IMR-90 (cell line): ENCODE measurements around the gene LEKR1. TPM values are rescaled to one million over a fixed set of nuclear protein-coding genes. Genes with fewer than 3 reads are reported as not detected.

Source experiments
- ATAC-seq: fragments of 200-7000 bp; cut with Tn5 transposase; 2 replicates; pipeline ENCODE4 v1.9.1; 2020; ENCODE audit warnings: low read depth, mild to moderate bottlenecking, moderate library complexity
- BruUV-seq: library from RNA; stranded (reverse); fragments of 400-500 nt; replicated peaks from 2 replicates; lab custom pipeline; 2021; lab: Mats Ljungman, UMichigan
- CTCF ChIA-PET: fragments of 300-600 bp; formaldehyde crosslinking; extraction: SDS; loops from one replicate; lab custom pipeline; 2021; ENCODE audit warnings: antibody characterized with exemption; lab: Yijun Ruan, JAX
- POLR2A ChIA-PET: fragments of 300-600 bp; sonication (Branson Sonifier 250); formaldehyde crosslinking; loops from one replicate; lab custom pipeline; 2022; ENCODE audit warnings: antibody characterized with exemption; ENCODE audit not compliant: unreplicated experiment; lab: Charles Lee
- DNase-seq: peaks from one replicate; pipeline ENCODE4 v3.0.0; 2013
- H2AFZ ChIP-seq: replicated peaks from 2 replicates; pipeline ENCODE3; 2013; ENCODE audit warnings: low read length, mild to moderate bottlenecking; ENCODE audit not compliant: poor library complexity
- H2AK5ac ChIP-seq: 2 replicates; pipeline ENCODE4 v1.6.1; 2013; ENCODE audit warnings: low read depth, low read length, inconsistent platforms
- H2AK9ac ChIP-seq: replicated peaks from 2 replicates; pipeline ENCODE3; 2013; ENCODE audit warnings: mild to moderate bottlenecking, low read depth, low read length, moderate library complexity; ENCODE audit not compliant: poor library complexity
- H2BK120ac ChIP-seq: 2 replicates; pipeline ENCODE4 v1.6.1; 2013; ENCODE audit warnings: low read depth, low read length, inconsistent platforms
- H2BK15ac ChIP-seq: 3 replicates; pipeline ENCODE4 v1.6.1; 2013; ENCODE audit warnings: low read depth, low read length, inconsistent platforms
- H2BK20ac ChIP-seq: 2 replicates; pipeline ENCODE4 v1.6.1; 2013; ENCODE audit warnings: low read depth, mild to moderate bottlenecking, inconsistent platforms, low read length, moderate library complexity
- H2BK5ac ChIP-seq: 2 replicates; pipeline ENCODE4 v1.6.1; 2013; ENCODE audit warnings: mild to moderate bottlenecking, low read depth, low read length, inconsistent platforms; ENCODE audit not compliant: poor library complexity, severe bottlenecking
- H3K14ac ChIP-seq: replicated peaks from 2 replicates; pipeline ENCODE4 v1.6.1; 2013; ENCODE audit warnings: low read depth, low read length, inconsistent platforms
- H3K18ac ChIP-seq: 2 replicates; pipeline ENCODE4 v1.6.1; 2013; ENCODE audit warnings: low read depth, low read length, control low read depth
- H3K23ac ChIP-seq: 2 replicates; pipeline ENCODE4 v1.6.1; 2013; ENCODE audit warnings: low read depth, low read length, inconsistent platforms
- H3K27ac ChIP-seq: 2 replicates; pipeline ENCODE4 v1.5.1; 2013; ENCODE audit warnings: mild to moderate bottlenecking, control low read depth, low read length; ENCODE audit not compliant: insufficient read depth
- H3K27me3 ChIP-seq: 2 replicates; pipeline ENCODE4 v1.6.1; 2013; ENCODE audit warnings: low read length; ENCODE audit not compliant: control insufficient read depth, insufficient read depth
- H3K36me3 ChIP-seq: 2 replicates; pipeline ENCODE4 v1.6.1; 2013; ENCODE audit warnings: low read length, mixed read lengths; ENCODE audit not compliant: control insufficient read depth, insufficient read depth
- H3K4ac ChIP-seq: 2 replicates; pipeline ENCODE4 v1.6.1; 2013; ENCODE audit warnings: low read depth, low read length, inconsistent platforms
- H3K4me1 ChIP-seq: 2 replicates; pipeline ENCODE4 v1.6.1; 2013; ENCODE audit warnings: low read length, mixed read lengths; ENCODE audit not compliant: control insufficient read depth, insufficient read depth
- H3K4me2 ChIP-seq: 2 replicates; pipeline ENCODE4 v1.6.1; 2013; ENCODE audit warnings: low read depth, mild to moderate bottlenecking, control low read depth, low read length, moderate library complexity
- H3K4me3 ChIP-seq: 2 replicates; pipeline ENCODE4 v1.5.1; 2013; ENCODE audit warnings: low read depth, mild to moderate bottlenecking, control low read depth, low read length, moderate library complexity; ENCODE audit not compliant: insufficient read depth
- H3K56ac ChIP-seq: 2 replicates; pipeline ENCODE4 v1.6.1; 2013; ENCODE audit warnings: low read length, inconsistent platforms; ENCODE audit not compliant: insufficient read depth; ENCODE audit errors: extremely low read depth
- H3K79me1 ChIP-seq, 2 experiments: 2 replicates each; pipeline ENCODE4 v1.6.1; 2013; ENCODE audit warnings: low read length in 2 of 2, inconsistent platforms in 1 of 2, low read depth in 1 of 2
- H3K9ac ChIP-seq: 2 replicates; pipeline ENCODE4 v1.6.1; 2013; ENCODE audit warnings: low read depth, low read length, control low read depth
- H3K9me1 ChIP-seq: 2 replicates; pipeline ENCODE4 v1.6.1; 2013; ENCODE audit warnings: low read length, inconsistent platforms; ENCODE audit not compliant: insufficient read depth
- H3K9me3 ChIP-seq: 2 replicates; pipeline ENCODE4 v1.6.1; 2013; ENCODE audit warnings: low read length; ENCODE audit not compliant: control insufficient read depth, insufficient read depth
- H4K20me1 ChIP-seq: 2 replicates; pipeline ENCODE4 v1.6.1; 2013; ENCODE audit warnings: low read length, inconsistent platforms; ENCODE audit not compliant: insufficient read depth
- H4K5ac ChIP-seq: 2 replicates; pipeline ENCODE4 v1.6.1; 2013; ENCODE audit warnings: mild to moderate bottlenecking, low read depth, low read length, control low read depth
- H4K8ac ChIP-seq, 2 experiments: 2 replicates each; pipeline ENCODE4 v1.6.1; 2013; ENCODE audit warnings: low read depth in 2 of 2, low read length in 2 of 2, control low read depth in 1 of 2, inconsistent platforms in 1 of 2
- H4K91ac ChIP-seq: 2 replicates; pipeline ENCODE4 v1.6.1; 2013; ENCODE audit warnings: low read depth, low read length, inconsistent platforms; ENCODE audit not compliant: insufficient read depth
- BHLHE40 ChIP-seq: fragments of 150-350 bp; IDR thresholded peaks from 2 replicates; pipeline ENCODE4 v1.6.1; 2016; ENCODE audit warnings: mild to moderate bottlenecking, low read depth, low read length
- CEBPB ChIP-seq: IDR thresholded peaks from 2 replicates; pipeline ENCODE4 v1.6.1; 2012; ENCODE audit warnings: low read depth, low read length, improper control_type of control experiment
- CHD1 ChIP-seq: IDR thresholded peaks from 2 replicates; pipeline ENCODE4 v1.6.1; 2012; ENCODE audit warnings: low read depth, low read length, improper control_type of control experiment
- FOS ChIP-seq: fragments of 150-350 bp; IDR thresholded peaks from 2 replicates; pipeline ENCODE4 v1.6.1; 2016; ENCODE audit warnings: low read depth, low read length
- MAFK ChIP-seq: IDR thresholded peaks from 2 replicates; pipeline ENCODE4 v1.6.1; 2012; ENCODE audit warnings: low read depth, low read length, improper control_type of control experiment
- MAZ ChIP-seq: IDR thresholded peaks from 2 replicates; pipeline ENCODE4 v1.6.1; 2012; ENCODE audit warnings: low read depth, mild to moderate bottlenecking, low read length, improper control_type of control experiment, moderate library complexity, borderline replicate concordance
- MXI1 ChIP-seq: IDR thresholded peaks from 2 replicates; pipeline ENCODE4 v1.6.1; 2012; ENCODE audit warnings: low read depth, mild to moderate bottlenecking, low read length, moderate library complexity, borderline replicate concordance
- NFE2L2 ChIP-seq: fragments of 150-350 bp; IDR thresholded peaks from 2 replicates; pipeline ENCODE4 v1.6.1; 2016; ENCODE audit warnings: low read depth, mild to moderate bottlenecking, low read length
- POLR2A ChIP-seq: IDR thresholded peaks from 2 replicates; pipeline ENCODE4 v1.6.1; 2012; ENCODE audit warnings: mild to moderate bottlenecking, low read depth, low read length
- RAD21 ChIP-seq: IDR thresholded peaks from 2 replicates; pipeline ENCODE4 v1.6.1; 2012; ENCODE audit warnings: low read length, improper control_type of control experiment
- RCOR1 ChIP-seq: IDR thresholded peaks from 2 replicates; pipeline ENCODE4 v1.6.1; 2012; ENCODE audit warnings: mild to moderate bottlenecking, low read length, improper control_type of control experiment; ENCODE audit not compliant: insufficient replicate concordance
- RFX5 ChIP-seq: IDR thresholded peaks from 2 replicates; pipeline ENCODE4 v1.8.0; 2012; ENCODE audit warnings: low read depth, mild to moderate bottlenecking, low read length, moderate library complexity
- WGBS, 2 experiments: methylation state at CpG; one replicate each; pipeline versions ENCODE4 v1.1.5 to v1.1.7; 2013; ENCODE audit warnings: missing lambda C conversion rate in 2 of 2; ENCODE audit not compliant: insufficient read length in 1 of 2; ENCODE audit errors: extremely low coverage in 2 of 2; 5-methylcytosine and 5-hydroxymethylcytosine counted together
- dilution Hi-C: fragments of 300-500 bp; cut with HindIII; formaldehyde crosslinking; loops from one replicate; pipeline ENCODE4 v1.14.3; 2018; ENCODE audit warnings: low sequenced_read_pairs; ENCODE audit not compliant: unreplicated experiment
- in situ Hi-C: fragments of 300-500 bp; cut with MboI; formaldehyde crosslinking; loops from 3 replicates; pipeline ENCODE4 v1.14.3; 2019; ENCODE audit warnings: low sequenced_read_pairs, inconsistent platforms, mixed read lengths
- intact Hi-C: fragments of 100-400 bp; cut with micrococcal nuclease; formaldehyde crosslinking; loops from 2 replicates; pipeline ENCODE4 v1.10.0; 2022
- polyA plus RNA-seq, 3 experiments: library from polyadenylated mRNA; depleted of rRNA; stranded (reverse); fragments of >200 nt; gene quantifications; 2 replicates each; pipeline ENCODE4 v1.2.3, GENCODE V29; 2012; ENCODE audit warnings: low replicate concordance in 1 of 3
- total RNA-seq: library from RNA; depleted of rRNA; stranded (reverse); fragments of >200 nt; gene quantifications from 2 replicates; pipeline ENCODE4 v1.2.3, GENCODE V29; 2012
- TF ChIP-seq, protein P1 (sequence below): fragments of 150-350 bp; IDR thresholded peaks from 2 replicates; pipeline ENCODE4 v1.6.1; 2016; ENCODE audit warnings: low read depth, mild to moderate bottlenecking, low read length, moderate library complexity, borderline replicate concordance
- TF ChIP-seq, protein P2 (sequence below): conservative IDR thresholded peaks from 2 replicates; pipeline ENCODE4 v1.5.1; 2012; ENCODE audit warnings: mild to moderate bottlenecking, low read depth, low read length, improper control_type of control experiment

LEKR1 gene
- total and polyA plus RNA-seq, 2 of the 4 experiments (the other 2 are of a cell fraction): 0.19 to 0.36 TPM

DNA sequence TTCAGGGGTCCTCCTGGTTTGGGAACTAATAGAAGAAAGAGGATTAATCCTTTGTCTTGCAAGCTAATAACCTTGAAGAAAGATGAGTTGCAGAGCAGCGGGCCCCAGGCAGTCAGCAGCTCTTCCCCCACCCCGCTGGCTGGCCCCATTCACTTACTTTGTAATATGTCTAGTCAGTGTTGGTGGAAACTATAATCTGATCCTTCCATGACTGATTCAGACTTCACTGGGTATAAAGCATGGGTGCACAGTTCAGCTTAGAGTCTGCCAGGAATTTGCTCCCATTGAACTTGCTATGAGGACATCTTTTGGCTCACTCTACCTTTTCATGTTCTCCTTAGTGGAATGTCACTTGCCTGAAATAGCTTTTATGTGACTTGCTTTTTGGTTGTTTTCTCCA is 216.1 kb downstream of the LEKR1 start:
- in situ Hi-C loops: no loop called here
- H2AFZ ChIP-seq: no peak overlapping the region
- H2BK15ac ChIP-seq: no peak overlapping the region
- no peak overlapping the region for H4K8ac ChIP-seq
- H3K56ac ChIP-seq: no peak overlapping the region
- dilution Hi-C loops: no loop called here
- peaks cover 19% of the 10 kb centered on the region for H3K27me3 ChIP-seq
- H4K5ac ChIP-seq: no peak overlapping the region
- no peak overlapping the region for H3K9ac ChIP-seq
- H2AK5ac ChIP-seq: no peak overlapping the region
- H3K9me3 ChIP-seq: no peaks in the 10 kb centered on the region
- TF ChIP-seq MAZ (no peak), MXI1 (no peak), RAD21 (no peak), POLR2A (no peak), RFX5 (no peak), MAFK (no peak), FOS (no peak), CEBPB (no peak), RCOR1 (no peak), CHD1 (no peak), NFE2L2 (no peak), BHLHE40 (no peak)
- TF ChIP-seq, protein P1, sequence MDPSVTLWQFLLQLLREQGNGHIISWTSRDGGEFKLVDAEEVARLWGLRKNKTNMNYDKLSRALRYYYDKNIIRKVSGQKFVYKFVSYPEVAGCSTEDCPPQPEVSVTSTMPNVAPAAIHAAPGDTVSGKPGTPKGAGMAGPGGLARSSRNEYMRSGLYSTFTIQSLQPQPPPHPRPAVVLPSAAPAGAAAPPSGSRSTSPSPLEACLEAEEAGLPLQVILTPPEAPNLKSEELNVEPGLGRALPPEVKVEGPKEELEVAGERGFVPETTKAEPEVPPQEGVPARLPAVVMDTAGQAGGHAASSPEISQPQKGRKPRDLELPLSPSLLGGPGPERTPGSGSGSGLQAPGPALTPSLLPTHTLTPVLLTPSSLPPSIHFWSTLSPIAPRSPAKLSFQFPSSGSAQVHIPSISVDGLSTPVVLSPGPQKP: no peak
- TF ChIP-seq, protein P2, sequence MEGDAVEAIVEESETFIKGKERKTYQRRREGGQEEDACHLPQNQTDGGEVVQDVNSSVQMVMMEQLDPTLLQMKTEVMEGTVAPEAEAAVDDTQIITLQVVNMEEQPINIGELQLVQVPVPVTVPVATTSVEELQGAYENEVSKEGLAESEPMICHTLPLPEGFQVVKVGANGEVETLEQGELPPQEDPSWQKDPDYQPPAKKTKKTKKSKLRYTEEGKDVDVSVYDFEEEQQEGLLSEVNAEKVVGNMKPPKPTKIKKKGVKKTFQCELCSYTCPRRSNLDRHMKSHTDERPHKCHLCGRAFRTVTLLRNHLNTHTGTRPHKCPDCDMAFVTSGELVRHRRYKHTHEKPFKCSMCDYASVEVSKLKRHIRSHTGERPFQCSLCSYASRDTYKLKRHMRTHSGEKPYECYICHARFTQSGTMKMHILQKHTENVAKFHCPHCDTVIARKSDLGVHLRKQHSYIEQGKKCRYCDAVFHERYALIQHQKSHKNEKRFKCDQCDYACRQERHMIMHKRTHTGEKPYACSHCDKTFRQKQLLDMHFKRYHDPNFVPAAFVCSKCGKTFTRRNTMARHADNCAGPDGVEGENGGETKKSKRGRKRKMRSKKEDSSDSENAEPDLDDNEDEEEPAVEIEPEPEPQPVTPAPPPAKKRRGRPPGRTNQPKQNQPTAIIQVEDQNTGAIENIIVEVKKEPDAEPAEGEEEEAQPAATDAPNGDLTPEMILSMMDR: no peak
- no CpG with 5 or more reads among the region's 2 CpGs for WGBS, 2 experiments
- H3K4ac ChIP-seq: no peak overlapping the region
- no peaks in the 10 kb centered on the region for H3K4me1 ChIP-seq
- no peaks in the 10 kb centered on the region for H4K20me1 ChIP-seq
- no peak overlapping the region for H3K4me2 ChIP-seq
- H2BK5ac ChIP-seq: no peak overlapping the region
- H3K4me3 ChIP-seq: no peak overlapping the region
- H3K79me1 ChIP-seq: no peaks in the 10 kb centered on the region
- H2BK120ac ChIP-seq: no peak overlapping the region
- no peaks in the 10 kb centered on the region for H3K9me1 ChIP-seq
- no peak overlapping the region for H3K27ac ChIP-seq
- no TSS peak for BruUV-seq
- ChIA-PET POLR2A (no interaction called here), CTCF (no interaction called here)
- no peaks in the 10 kb centered on the region for H3K36me3 ChIP-seq
- H2BK20ac ChIP-seq: no peak overlapping the region
- ATAC-seq: no peak
- H3K18ac ChIP-seq: no peak overlapping the region
- no peak overlapping the region for H3K14ac ChIP-seq
- no peak for DNase-seq
- intact Hi-C loops: no loop called here
- no peak overlapping the region for H2AK9ac ChIP-seq
- no peak overlapping the region for H3K23ac ChIP-seq
- H4K91ac ChIP-seq: no peak overlapping the region
